Measurements from ENCODE around the gene DNAAF5.

The DNAAF5 gene

GRCh38 chr7:728602-729001, 2.1 kb downstream of the DNAAF5 start:
- intact Hi-C loops (cut with DNase I; ENCODE audit: low total_unique reads): no loop called here

GRCh38 chr7:729140-730000, 2.9 kb downstream of the DNAAF5 start:
- no peak for DNase-seq
- intact Hi-C loops (cut with DNase I; ENCODE audit: low total_unique reads): no loop called here
- no peaks in the 10 kb centered on the region for H3K27me3 ChIP-seq
- peaks cover 0 to 25% (median 18%) of the 10 kb centered on the region in 4 donors for H3K4me1 ChIP-seq
- H3K36me3 ChIP-seq: peaks cover 10 to 51% (median 11%) of the 10 kb centered on the region in 3 donors
- peaks cover 0 to 8% (median 0%) of the 10 kb centered on the region in 3 donors for H3K9me3 ChIP-seq
- no peak for TF ChIP-seq CTCF (IDR thresholded peaks at IDR 0.05)
- no peak overlapping the region for H3K27ac ChIP-seq
- H3K4me3 ChIP-seq: no peak overlapping the region

More at GRCh38 chr7:728602-729001, 2.1 kb downstream of the DNAAF5 start:
- peaks cover 0 to under 1% (median 0%) of the 10 kb centered on the region in 3 donors for H3K9me3 ChIP-seq
- H3K27me3 ChIP-seq: no peaks in the 10 kb centered on the region
- H3K27ac ChIP-seq: no peak overlapping the region
- H3K36me3 ChIP-seq: peaks cover 2 to 43% (median 3%) of the 10 kb centered on the region in 3 donors
- peaks cover 0 to 25% (median 18%) of the 10 kb centered on the region in 4 donors for H3K4me1 ChIP-seq
- H3K4me3 ChIP-seq: no peak overlapping the region
- no peak for TF ChIP-seq CTCF (IDR thresholded peaks at IDR 0.05)
- no peak for DNase-seq

- DNase-seq: no peak
- H3K36me3 ChIP-seq: peaks cover 12 to 59% (median 16%) of the 10 kb centered on the region in 3 donors
- no peaks in the 10 kb centered on the region for H3K27me3 ChIP-seq
- H3K4me3 ChIP-seq: no peak overlapping the region
- peaks cover 0 to 24% (median 17%) of the 10 kb centered on the region in 4 donors for H3K4me1 ChIP-seq
- H3K27ac ChIP-seq: no peak overlapping the region
- intact Hi-C loops (cut with DNase I; ENCODE audit: low total_unique reads): no loop called here
- TF ChIP-seq CTCF (IDR thresholded peaks at IDR 0.05): no peak
- H3K9me3 ChIP-seq: peaks cover 0 to 12% (median 0%) of the 10 kb centered on the region in 3 donors
These were observed 4.3 kb downstream of the DNAAF5 start for GRCh38 chr7:730501-731439.

GRCh38 chr7:731440-732085, 5.1 kb downstream of the DNAAF5 start:
- intact Hi-C loops (cut with DNase I; ENCODE audit: low total_unique reads): no loop called here
- Histone ChIP-seq H3K36me3 (peaks cover 12 to 59% (median 16%) of the 10 kb centered on the region in 3 donors), H3K9me3 (peaks cover 0 to 12% (median 0%) of the 10 kb centered on the region in 3 donors), H3K27me3 (no peaks in the 10 kb centered on the region), H3K4me1 (peaks cover 0 to 17% (median 11%) of the 10 kb centered on the region in 4 donors), H3K27ac (no peak overlapping the region), H3K4me3 (no peak overlapping the region)
- DNase-seq: no peak
- TF ChIP-seq CTCF (IDR thresholded peaks at IDR 0.05): no peak

- Histone ChIP-seq H3K27ac (no peak overlapping the region), H3K36me3 (peaks cover 12 to 59% (median 16%) of the 10 kb centered on the region in 3 donors), H3K4me3 (no peak overlapping the region), H3K9me3 (peaks cover 0 to 12% (median 0%) of the 10 kb centered on the region in 3 donors), H3K27me3 (no peaks in the 10 kb centered on the region), H3K4me1 (peaks cover 0 to 16% (median 11%) of the 10 kb centered on the region in 4 donors)
- intact Hi-C loops (cut with DNase I; ENCODE audit: low total_unique reads): no loop called here
- no peak for DNase-seq
- no peak for TF ChIP-seq CTCF (IDR thresholded peaks at IDR 0.05)
These were observed 5.6 kb downstream of the DNAAF5 start for GRCh38 chr7:732094-732541.
